ENCODE results near the gene HDAC4.

HDAC4 gene

DNA sequence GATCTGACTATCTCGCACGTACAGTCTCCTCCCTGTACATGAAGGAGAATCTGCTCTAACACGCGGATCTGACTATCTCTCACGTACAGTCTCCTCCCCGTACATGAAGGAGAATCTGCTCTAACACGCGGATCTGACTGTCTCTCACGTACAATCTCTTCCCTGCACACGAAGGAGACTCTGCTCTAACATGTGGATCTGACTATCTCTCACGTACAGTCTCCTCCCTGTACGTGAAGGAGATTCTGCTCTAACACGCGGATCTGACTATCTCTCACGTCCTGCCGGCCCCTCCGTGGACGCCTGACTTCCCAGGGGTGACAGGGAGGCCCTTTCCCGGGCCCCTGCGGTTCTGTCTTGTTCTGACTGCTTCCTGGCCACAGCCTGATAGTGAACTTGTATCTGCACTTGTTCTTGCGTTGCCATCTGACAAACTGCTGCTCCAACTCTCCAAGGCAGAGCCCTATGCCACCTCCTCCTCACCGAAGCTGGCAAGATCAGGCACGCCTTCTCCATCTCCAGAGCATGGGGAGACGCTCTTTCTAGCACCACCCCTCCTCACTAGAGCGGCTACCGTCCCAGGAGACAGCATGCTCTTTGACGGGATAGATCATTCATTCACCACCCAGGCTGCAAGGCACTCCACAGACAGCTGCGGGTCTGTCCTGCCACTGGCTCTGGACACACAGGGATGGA is 314.3 kb downstream of the HDAC4 start:
- peaks cover 22% of the 10 kb centered on the region for H3K36me3 ChIP-seq (ENCODE audit: control insufficient read depth, insufficient read depth, low read length, severe bottlenecking)
- no peak overlapping the region for H3K9ac ChIP-seq (ENCODE audit: low read length)
- no peaks in the 10 kb centered on the region for H3K4me1 ChIP-seq (ENCODE audit: control insufficient read depth, insufficient read depth, low read length)
- no peaks in the 10 kb centered on the region for H3K27me3 ChIP-seq (replicated peaks; ENCODE audit: control insufficient read depth, insufficient read depth, low read length)
- no peaks in the 10 kb centered on the region for H3K9me3 ChIP-seq (ENCODE audit: control insufficient read depth, low read length)
- H3K4me3 ChIP-seq (ENCODE audit: low read length) = no peak overlapping the region
- no peak for DNase-seq (ENCODE audit: low read depth)

DNA sequence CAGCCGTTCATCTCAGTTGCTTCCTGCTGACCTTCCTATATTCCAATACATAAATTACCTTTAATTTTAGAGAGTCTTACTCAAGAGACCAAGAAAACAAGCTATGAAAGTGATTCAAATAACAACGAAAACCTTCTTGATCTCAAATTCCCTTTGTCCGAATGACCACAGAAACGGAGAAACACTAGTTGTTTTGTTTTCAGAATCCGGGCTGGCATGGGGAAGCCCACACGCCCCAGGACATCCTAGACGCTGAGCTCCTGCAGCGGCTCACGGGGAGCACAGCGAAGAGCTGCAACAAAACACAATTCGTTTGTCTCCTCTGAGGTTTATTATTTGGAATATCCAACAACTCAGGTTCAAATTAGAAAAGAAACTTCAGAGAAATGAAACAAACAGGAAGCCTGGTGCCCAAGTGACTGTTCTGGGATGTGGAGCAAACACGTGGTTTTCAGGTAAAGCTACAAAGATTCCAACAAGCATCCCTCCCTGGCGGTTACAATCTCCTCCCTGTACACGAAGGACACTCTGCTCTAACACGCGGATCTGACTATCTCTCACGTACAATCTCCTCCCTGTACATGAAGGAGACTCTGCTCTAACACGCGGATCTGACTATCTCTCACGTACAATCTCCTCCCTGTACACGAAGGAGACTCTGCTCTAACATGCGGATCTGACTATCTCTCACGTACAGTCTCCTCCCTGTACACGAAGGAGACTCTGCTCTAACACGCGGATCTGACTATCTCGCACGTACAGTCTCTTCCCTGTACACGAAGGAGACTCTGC is 315.4 kb downstream of the HDAC4 start:
- Histone ChIP-seq H3K4me3 (ENCODE audit: low read length) (no peak overlapping the region), H3K27me3 (replicated peaks; ENCODE audit: control insufficient read depth, insufficient read depth, low read length) (no peaks in the 10 kb centered on the region), H3K9me3 (ENCODE audit: control insufficient read depth, low read length) (no peaks in the 10 kb centered on the region), H3K9ac (ENCODE audit: low read length) (no peak overlapping the region), H3K36me3 (ENCODE audit: control insufficient read depth, insufficient read depth, low read length, severe bottlenecking) (peaks cover 29% of the 10 kb centered on the region), H3K4me1 (ENCODE audit: control insufficient read depth, insufficient read depth, low read length) (no peaks in the 10 kb centered on the region)
- DNase-seq (ENCODE audit: low read depth) = no peak

DNA sequence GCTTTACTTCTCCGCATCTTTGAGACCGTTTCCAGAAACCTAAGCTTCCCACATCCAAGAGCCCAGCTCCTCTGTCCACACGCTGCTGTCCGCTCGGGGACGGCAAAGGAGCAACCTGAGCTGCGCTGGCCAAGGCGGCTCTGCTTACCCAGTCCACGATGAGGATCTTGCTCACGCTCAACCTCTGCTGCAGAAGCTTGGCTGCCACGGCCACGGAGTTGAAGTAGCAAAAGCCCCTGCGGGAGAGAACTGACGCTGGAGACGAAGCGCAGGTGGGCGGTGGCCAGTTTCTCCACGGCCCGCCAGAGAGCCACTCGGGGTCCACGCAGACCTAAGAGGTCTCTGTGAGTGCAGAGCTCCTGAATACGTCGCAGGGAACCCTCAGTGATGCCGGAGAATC is 316.8 kb downstream of the HDAC4 start:
- Histone ChIP-seq H3K27me3 (replicated peaks; ENCODE audit: control insufficient read depth, insufficient read depth, low read length) (no peaks in the 10 kb centered on the region), H3K9me3 (ENCODE audit: control insufficient read depth, low read length) (no peaks in the 10 kb centered on the region), H3K4me1 (ENCODE audit: control insufficient read depth, insufficient read depth, low read length) (no peaks in the 10 kb centered on the region), H3K9ac (ENCODE audit: low read length) (no peak overlapping the region), H3K4me3 (ENCODE audit: low read length) (no peak overlapping the region), H3K36me3 (ENCODE audit: control insufficient read depth, insufficient read depth, low read length, severe bottlenecking) (peaks cover 38% of the 10 kb centered on the region)
- no peak for DNase-seq (ENCODE audit: low read depth)

DNA sequence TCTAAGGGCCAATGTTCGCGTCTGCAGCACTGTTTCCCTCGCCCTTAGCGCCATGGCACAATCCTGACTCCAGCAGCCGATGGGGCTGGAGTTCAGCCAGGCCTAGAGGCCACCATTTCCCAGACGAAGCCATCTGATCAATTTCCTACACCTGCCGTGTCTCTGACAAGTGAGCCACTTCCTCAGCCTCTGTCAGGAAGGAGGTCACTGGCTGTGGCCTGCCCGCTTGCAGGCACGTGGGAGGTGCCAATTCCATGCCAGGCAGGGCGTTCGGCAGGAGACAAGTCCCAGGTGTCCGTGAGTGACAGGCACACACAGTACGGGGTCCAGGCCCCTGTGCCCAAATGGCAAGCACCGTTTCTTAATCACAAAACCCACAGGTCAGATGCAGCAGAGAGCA is 318.4 kb downstream of the HDAC4 start:
- DNase-seq (ENCODE audit: low read depth) = no peak

GRCh38 chr2:239081622-239082021 is 319.2 kb downstream of the HDAC4 start:
- H3K9me3 ChIP-seq (ENCODE audit: control insufficient read depth, low read length) = no peaks in the 10 kb centered on the region
- no peaks in the 10 kb centered on the region for H3K4me1 ChIP-seq (ENCODE audit: control insufficient read depth, insufficient read depth, low read length)
- H3K36me3 ChIP-seq (ENCODE audit: control insufficient read depth, insufficient read depth, low read length, severe bottlenecking) = peaks cover 36% of the 10 kb centered on the region
- H3K4me3 ChIP-seq (ENCODE audit: low read length) = no peak overlapping the region
- DNase-seq (ENCODE audit: low read depth) = no peak
- H3K9ac ChIP-seq (ENCODE audit: low read length) = no peak overlapping the region
- no peaks in the 10 kb centered on the region for H3K27me3 ChIP-seq (replicated peaks; ENCODE audit: control insufficient read depth, insufficient read depth, low read length)

More for the DNA sequence above, 318.4 kb downstream of the HDAC4 start:
- H3K4me1 ChIP-seq (ENCODE audit: control insufficient read depth, insufficient read depth, low read length) = no peaks in the 10 kb centered on the region
- no peaks in the 10 kb centered on the region for H3K9me3 ChIP-seq (ENCODE audit: control insufficient read depth, low read length)
- H3K36me3 ChIP-seq (ENCODE audit: control insufficient read depth, insufficient read depth, low read length, severe bottlenecking) = peaks cover 31% of the 10 kb centered on the region
- no peak overlapping the region for H3K4me3 ChIP-seq (ENCODE audit: low read length)
- H3K9ac ChIP-seq (ENCODE audit: low read length) = no peak overlapping the region
- no peaks in the 10 kb centered on the region for H3K27me3 ChIP-seq (replicated peaks; ENCODE audit: control insufficient read depth, insufficient read depth, low read length)

DNA sequence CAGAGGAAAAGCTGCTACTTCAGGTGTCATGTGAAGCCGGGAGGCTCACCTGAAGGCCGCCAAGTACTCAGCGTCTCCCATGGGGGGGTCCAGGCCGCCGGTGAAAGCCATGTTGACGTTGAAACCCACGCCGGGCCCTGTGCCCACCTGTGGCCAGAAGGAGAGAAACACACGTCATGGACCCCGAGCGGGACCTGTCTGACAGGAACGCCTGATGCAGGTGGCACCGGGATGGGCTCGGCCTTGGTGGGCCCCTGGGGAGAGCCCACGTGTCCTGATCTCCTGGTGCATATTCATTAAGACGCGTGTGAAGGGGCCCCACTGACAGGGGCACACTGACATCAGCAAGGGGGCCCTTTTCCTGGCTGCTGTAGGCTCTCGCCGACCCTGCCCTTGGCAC is 319.8 kb downstream of the HDAC4 start:
- DNase-seq (ENCODE audit: low read depth) = no peak
- Histone ChIP-seq H3K9ac (ENCODE audit: low read length) (no peak overlapping the region), H3K4me3 (ENCODE audit: low read length) (no peak overlapping the region), H3K4me1 (ENCODE audit: control insufficient read depth, insufficient read depth, low read length) (no peaks in the 10 kb centered on the region), H3K27me3 (replicated peaks; ENCODE audit: control insufficient read depth, insufficient read depth, low read length) (no peaks in the 10 kb centered on the region), H3K9me3 (ENCODE audit: control insufficient read depth, low read length) (no peaks in the 10 kb centered on the region), H3K36me3 (ENCODE audit: control insufficient read depth, insufficient read depth, low read length, severe bottlenecking) (peaks cover 36% of the 10 kb centered on the region)

DNA sequence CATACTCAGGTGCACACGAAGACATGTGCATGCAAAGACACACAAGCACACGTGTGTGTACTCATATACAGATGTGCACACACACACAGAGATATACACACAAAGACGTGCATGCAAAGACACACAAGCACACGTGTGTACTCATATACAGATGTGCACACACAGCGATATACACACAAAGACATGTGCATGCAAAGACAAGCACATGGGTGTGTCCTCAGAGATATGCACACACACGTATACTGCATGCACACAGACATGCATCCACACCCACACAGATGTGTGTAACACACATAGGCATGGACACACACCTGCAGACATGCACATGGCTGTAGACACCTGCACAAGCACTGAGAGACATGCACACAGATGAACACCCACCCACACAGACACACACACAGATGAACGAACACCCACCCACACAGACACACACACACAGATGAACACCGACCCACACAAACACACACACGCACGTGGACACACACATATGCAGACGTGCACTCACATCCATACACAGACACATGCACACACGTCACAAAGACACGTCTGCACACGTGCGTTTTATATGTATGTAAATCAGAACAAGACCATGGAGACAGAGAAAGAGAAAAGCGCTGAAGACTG is 321.0 kb downstream of the HDAC4 start:
- Histone ChIP-seq H3K9ac (ENCODE audit: low read length) (no peak overlapping the region), H3K9me3 (ENCODE audit: control insufficient read depth, low read length) (no peaks in the 10 kb centered on the region), H3K27me3 (replicated peaks; ENCODE audit: control insufficient read depth, insufficient read depth, low read length) (no peaks in the 10 kb centered on the region), H3K4me3 (ENCODE audit: low read length) (no peak overlapping the region), H3K36me3 (ENCODE audit: control insufficient read depth, insufficient read depth, low read length, severe bottlenecking) (peaks cover 40% of the 10 kb centered on the region), H3K4me1 (ENCODE audit: control insufficient read depth, insufficient read depth, low read length) (no peaks in the 10 kb centered on the region)
- no peak for DNase-seq (ENCODE audit: low read depth)

DNA sequence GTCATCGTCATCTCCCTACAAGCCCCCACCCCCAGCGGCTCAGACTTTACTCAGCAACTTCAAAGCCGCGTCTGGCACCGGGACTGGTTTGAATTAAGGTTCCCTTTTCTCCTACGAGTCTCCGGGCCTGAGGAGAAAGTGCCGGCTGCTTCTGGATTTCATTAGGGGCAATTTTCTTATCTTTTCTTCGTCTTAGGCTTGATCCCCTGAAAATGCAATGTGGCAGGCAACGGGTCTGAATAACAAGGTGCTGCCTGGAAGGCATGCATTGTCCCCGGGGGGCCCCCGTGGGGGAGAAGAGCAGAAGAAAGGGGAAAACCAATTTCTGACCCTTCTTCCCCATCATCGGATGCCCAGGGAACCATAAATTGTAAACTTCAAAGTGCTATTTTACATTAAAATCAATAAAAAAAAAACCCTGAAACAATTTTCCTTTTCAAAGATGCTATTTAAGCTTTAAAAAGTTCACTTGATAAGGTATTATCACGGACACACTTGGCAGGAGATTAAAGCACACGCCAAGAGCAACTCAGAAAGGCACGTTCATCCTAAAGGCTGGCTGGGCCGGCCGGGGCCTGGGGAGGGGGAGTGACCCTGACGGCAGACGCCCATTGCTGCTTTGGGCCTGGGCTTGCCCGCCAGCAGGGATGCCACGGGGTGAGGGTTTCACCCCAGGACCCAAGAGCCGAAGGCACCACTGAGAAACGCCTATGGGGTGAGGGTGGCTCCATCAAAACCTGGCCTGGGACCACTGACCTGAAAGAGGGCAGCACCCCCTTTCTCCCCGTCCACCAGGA is 322.5 kb downstream of the HDAC4 start:
- Histone ChIP-seq H3K4me1 (ENCODE audit: control insufficient read depth, insufficient read depth, low read length) (no peaks in the 10 kb centered on the region), H3K36me3 (ENCODE audit: control insufficient read depth, insufficient read depth, low read length, severe bottlenecking) (peaks cover 37% of the 10 kb centered on the region), H3K4me3 (ENCODE audit: low read length) (no peak overlapping the region), H3K27me3 (replicated peaks; ENCODE audit: control insufficient read depth, insufficient read depth, low read length) (no peaks in the 10 kb centered on the region), H3K9me3 (ENCODE audit: control insufficient read depth, low read length) (no peaks in the 10 kb centered on the region), H3K9ac (ENCODE audit: low read length) (no peak overlapping the region)
- DNase-seq (ENCODE audit: low read depth) = no peak

DNA sequence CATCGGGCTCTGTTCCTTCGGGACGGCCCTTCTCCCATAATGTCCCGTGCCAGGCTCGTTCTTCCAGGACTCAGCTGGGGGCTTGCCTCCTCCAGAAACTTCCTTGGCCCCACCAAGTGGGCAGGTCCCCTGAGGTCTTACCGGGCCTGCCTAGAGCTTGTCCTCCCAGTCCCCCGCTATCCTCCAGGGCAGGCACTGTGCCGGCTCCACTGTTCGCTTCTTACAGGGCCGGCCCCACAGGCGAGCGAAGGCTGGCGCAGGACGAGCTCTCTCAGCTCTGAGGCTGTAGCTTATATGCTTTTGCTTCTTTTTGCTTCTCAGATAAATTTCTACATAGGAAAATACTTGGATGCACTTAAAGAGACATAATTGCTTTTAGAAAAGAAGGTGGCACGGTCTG is 323.6 kb downstream of the HDAC4 start:
- no peaks in the 10 kb centered on the region for H3K4me1 ChIP-seq (ENCODE audit: control insufficient read depth, insufficient read depth, low read length)
- no peak for DNase-seq (ENCODE audit: low read depth)
- H3K27me3 ChIP-seq (replicated peaks; ENCODE audit: control insufficient read depth, insufficient read depth, low read length) = no peaks in the 10 kb centered on the region
- H3K9me3 ChIP-seq (ENCODE audit: control insufficient read depth, low read length) = no peaks in the 10 kb centered on the region
- no peak overlapping the region for H3K4me3 ChIP-seq (ENCODE audit: low read length)
- peaks cover 40% of the 10 kb centered on the region for H3K36me3 ChIP-seq (ENCODE audit: control insufficient read depth, insufficient read depth, low read length, severe bottlenecking)
- H3K9ac ChIP-seq (ENCODE audit: low read length) = no peak overlapping the region

DNA sequence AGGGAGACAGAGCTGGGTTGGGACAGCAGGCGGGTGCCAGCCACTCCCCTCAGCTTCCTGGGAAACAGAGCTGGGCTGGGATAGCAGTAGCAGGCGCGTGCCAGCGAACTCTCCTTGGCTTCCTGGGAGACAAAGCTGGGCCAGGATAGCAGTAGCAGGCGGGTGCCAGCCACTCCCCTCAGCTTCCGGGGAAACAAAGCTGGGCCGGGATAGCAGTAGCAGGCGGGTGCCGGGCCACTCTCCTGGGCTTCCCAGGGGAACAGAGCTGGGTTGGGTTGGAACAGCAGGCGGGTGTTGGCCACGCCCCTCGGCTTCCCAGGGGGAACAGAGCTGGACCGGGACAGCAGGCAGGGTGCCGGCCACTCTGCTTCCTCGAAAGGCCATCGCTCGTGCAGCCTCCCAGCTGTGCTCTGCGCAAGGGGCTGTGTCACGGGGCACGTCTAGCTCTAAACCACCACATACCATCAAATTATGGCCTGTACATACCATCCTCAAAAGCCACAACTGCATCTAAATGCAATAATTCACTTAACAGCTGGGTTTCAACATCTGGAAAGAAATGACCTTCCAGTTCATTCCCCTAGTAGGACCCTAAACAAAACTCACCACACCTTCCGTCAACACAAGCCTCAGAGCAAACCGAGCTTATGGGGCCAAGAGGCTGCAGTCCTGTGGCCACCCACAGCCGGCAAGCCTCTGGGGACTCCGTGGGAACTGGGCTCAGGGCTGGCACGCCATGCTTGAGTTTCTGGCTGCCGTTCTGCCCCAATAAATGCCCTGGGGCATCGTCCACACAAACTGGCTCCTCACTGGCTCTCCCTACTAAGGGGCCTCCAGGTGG is 324.7 kb downstream of the HDAC4 start:
- Histone ChIP-seq H3K4me1 (ENCODE audit: control insufficient read depth, insufficient read depth, low read length) (no peaks in the 10 kb centered on the region), H3K36me3 (ENCODE audit: control insufficient read depth, insufficient read depth, low read length, severe bottlenecking) (peaks cover 45% of the 10 kb centered on the region), H3K27me3 (replicated peaks; ENCODE audit: control insufficient read depth, insufficient read depth, low read length) (no peaks in the 10 kb centered on the region)

More for the DNA sequence above, 324.7 kb downstream of the HDAC4 start:
- no peak overlapping the region for H3K9ac ChIP-seq (ENCODE audit: low read length)
- no peak overlapping the region for H3K4me3 ChIP-seq (ENCODE audit: low read length)
- peaks cover 5% of the 10 kb centered on the region for H3K9me3 ChIP-seq (ENCODE audit: control insufficient read depth, low read length)
- no peak for DNase-seq (ENCODE audit: low read depth)

Measured in adipocyte (in vitro differentiated cells).